Fibroblast of lung (primary cell): ENCODE data around the gene C1orf226.

Experiments used
- EZH2 ChIP-seq: IDR thresholded peaks from 2 replicates; pipeline ENCODE4 v1.5.1; 2012; ENCODE audit warnings: low read length, control low read depth, mild to moderate bottlenecking; ENCODE audit errors: missing control alignments
- TF ChIP-seq, protein P1 (sequence below), 2 donors: IDR thresholded peaks in 1 of 2; conservative IDR thresholded peaks in 1 of 2; 1 replicate in 1 of 2; 2 replicates in 1 of 2; pipeline ENCODE4 v1.5.1; 2011 to 2012; ENCODE audit warnings: low read length in 2 of 2, control low read depth in 1 of 2, inconsistent platforms in 1 of 2, low read depth in 1 of 2, mild to moderate bottlenecking in 1 of 2

DNA sequence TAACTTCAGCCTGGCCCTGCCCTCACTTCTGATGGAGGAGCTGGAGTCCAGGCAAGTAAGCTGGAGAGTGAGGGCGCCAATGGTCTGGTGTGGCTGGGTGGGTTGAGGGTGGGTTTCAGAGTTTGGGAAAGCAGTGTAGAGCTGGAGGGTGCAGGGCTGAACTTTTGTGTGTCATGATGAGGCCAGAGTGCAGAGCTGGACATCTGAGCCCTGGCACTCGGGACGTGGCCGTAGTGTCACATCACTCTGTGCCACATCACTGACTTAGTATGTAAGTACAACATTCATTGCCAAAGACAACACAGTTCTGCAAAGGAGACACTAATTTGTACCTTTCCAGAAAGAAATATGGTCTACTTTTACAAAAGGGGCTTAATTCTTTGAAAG, 20.7 kb upstream of the C1orf226 start:
- TF ChIP-seq, protein P1, sequence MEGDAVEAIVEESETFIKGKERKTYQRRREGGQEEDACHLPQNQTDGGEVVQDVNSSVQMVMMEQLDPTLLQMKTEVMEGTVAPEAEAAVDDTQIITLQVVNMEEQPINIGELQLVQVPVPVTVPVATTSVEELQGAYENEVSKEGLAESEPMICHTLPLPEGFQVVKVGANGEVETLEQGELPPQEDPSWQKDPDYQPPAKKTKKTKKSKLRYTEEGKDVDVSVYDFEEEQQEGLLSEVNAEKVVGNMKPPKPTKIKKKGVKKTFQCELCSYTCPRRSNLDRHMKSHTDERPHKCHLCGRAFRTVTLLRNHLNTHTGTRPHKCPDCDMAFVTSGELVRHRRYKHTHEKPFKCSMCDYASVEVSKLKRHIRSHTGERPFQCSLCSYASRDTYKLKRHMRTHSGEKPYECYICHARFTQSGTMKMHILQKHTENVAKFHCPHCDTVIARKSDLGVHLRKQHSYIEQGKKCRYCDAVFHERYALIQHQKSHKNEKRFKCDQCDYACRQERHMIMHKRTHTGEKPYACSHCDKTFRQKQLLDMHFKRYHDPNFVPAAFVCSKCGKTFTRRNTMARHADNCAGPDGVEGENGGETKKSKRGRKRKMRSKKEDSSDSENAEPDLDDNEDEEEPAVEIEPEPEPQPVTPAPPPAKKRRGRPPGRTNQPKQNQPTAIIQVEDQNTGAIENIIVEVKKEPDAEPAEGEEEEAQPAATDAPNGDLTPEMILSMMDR (conservative IDR thresholded peaks at IDR 0.05 in 1 of 2, IDR thresholded peaks at IDR 0.05 in 1 of 2; ENCODE audit: low read depth in 1 of 2, low read length in 2 of 2), result no peak
- no peak for TF ChIP-seq EZH2
